ENCODE data around the gene PPP6R2.

GRCh38 chr22:50400931-50401330 lies 57.8 kb downstream of the PPP6R2 start:
- no peak for TF ChIP-seq POLR2A (IDR thresholded peaks at IDR 0.05; ENCODE audit: low read depth, low read length)
- no peak for TF ChIP-seq POLR2AphosphoS5 (IDR thresholded peaks at IDR 0.05; ENCODE audit: low read depth, low read length)
- TF ChIP-seq SPI1 (IDR thresholded peaks at IDR 0.05; ENCODE audit: low read depth, low read length) = no peak

Measured in GM12891 (cell line).